DND-41 (cell line): Measurements from ENCODE around the gene REM2.

Experiments
- ATAC-seq: fragments of 200-7000 bp; cut with Tn5 transposase; 3 replicates; pipeline ENCODE4 v1.9.1; 2021; ENCODE audit warnings: low read depth; ENCODE audit not compliant: insufficient read depth
- DNase-seq: peaks from one replicate; pipeline ENCODE4 v3.0.0-alpha.2; 2020
- H2AFZ ChIP-seq: 2 replicates; pipeline ENCODE4 v1.6.0; 2012; ENCODE audit warnings: low read depth, low read length
- H3K27ac ChIP-seq: 2 replicates; pipeline ENCODE4 v1.5.1; 2012; ENCODE audit warnings: low read length, inconsistent platforms
- H3K27me3 ChIP-seq: fragments of 200-600 bp; sonication (generic); 2 replicates; pipeline ENCODE4 v1.6.0; 2012; ENCODE audit warnings: low read length, mild to moderate bottlenecking, inconsistent platforms; ENCODE audit not compliant: insufficient read depth, poor library complexity
- H3K36me3 ChIP-seq: 2 replicates; pipeline ENCODE4 v1.5.1; 2012; ENCODE audit warnings: low read length, inconsistent platforms; ENCODE audit not compliant: insufficient read depth
- H3K4me1 ChIP-seq: 2 replicates; pipeline ENCODE4 v1.5.1; 2012; ENCODE audit warnings: mild to moderate bottlenecking, low read length; ENCODE audit not compliant: insufficient read depth
- H3K4me2 ChIP-seq: 2 replicates; pipeline ENCODE4 v1.6.0; 2012; ENCODE audit warnings: mild to moderate bottlenecking, moderate library complexity, low read length, inconsistent platforms; ENCODE audit not compliant: insufficient read depth
- H3K4me3 ChIP-seq, 2 experiments: fragments of 200-600 bp in 1 of 2; shearing (Covaris generic) in 1 of 2; 2 replicates each; pipeline ENCODE4 v1.5.1; 2012 to 2016; ENCODE audit warnings: inconsistent platforms in 2 of 2, low read length in 2 of 2, mild to moderate bottlenecking in 2 of 2, low read depth in 1 of 2, moderate library complexity in 1 of 2
- H3K79me2 ChIP-seq: 2 replicates; pipeline ENCODE4 v1.6.0; 2012; ENCODE audit warnings: low read length, inconsistent platforms; ENCODE audit not compliant: insufficient read depth
- H3K9ac ChIP-seq: 2 replicates; pipeline ENCODE4 v1.6.0; 2012; ENCODE audit warnings: low read depth, mild to moderate bottlenecking, inconsistent platforms, low read length, moderate library complexity
- H3K9me3 ChIP-seq: 2 replicates; pipeline ENCODE4 v1.5.1; 2012; ENCODE audit warnings: low read length, moderate library complexity, mild to moderate bottlenecking, inconsistent platforms; ENCODE audit not compliant: insufficient read depth, severe bottlenecking
- H4K20me1 ChIP-seq: 2 replicates; pipeline ENCODE4 v1.6.0; 2012; ENCODE audit warnings: low read length; ENCODE audit not compliant: insufficient read depth
- EZH2 ChIP-seq: IDR thresholded peaks from 3 replicates; pipeline ENCODE4 v1.6.1; 2012; ENCODE audit warnings: borderline replicate concordance, low read depth, mild to moderate bottlenecking, moderate library complexity, low read length, inconsistent platforms; ENCODE audit not compliant: severe bottlenecking
- TF ChIP-seq, protein P1 (sequence below): IDR thresholded peaks from 2 replicates; pipeline ENCODE4 v1.5.1; 2012; ENCODE audit warnings: borderline replicate concordance, low read length, moderate library complexity, mild to moderate bottlenecking; ENCODE audit not compliant: poor library complexity, severe bottlenecking; ENCODE audit errors: extremely low read depth

The REM2 gene

DNA sequence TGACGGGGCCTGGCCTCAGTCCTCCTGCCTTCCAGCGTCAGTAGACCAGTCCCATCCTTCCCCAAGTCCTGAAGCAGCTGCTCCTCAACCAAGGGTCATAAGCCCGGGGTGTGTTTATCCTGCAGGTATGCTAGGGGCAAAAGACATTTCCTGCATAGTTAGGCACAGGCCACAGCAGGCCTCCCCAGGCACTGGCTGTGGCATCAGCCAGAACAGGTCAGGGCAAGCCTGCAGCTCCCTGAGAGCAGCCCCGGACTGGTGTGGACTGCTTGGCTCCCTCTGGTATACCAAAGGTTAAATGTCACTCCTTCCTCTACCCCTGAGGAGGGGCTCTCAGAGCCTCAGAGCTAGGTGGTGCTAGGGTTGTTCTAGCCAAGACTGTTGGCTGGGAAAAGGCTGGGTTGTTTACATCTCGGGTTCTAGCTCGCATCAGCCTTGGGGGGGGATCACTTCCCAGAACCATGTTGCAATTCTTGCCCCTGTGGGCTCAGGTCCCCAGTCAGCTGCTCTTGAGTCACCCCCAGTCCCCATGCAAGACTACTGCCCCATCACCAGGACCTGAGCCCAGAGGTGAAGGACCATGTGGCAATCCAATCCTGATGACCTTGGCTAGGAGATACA, 43.8 kb upstream of the REM2 start:
- TF ChIP-seq EZH2: no peak
- TF ChIP-seq, protein P1, sequence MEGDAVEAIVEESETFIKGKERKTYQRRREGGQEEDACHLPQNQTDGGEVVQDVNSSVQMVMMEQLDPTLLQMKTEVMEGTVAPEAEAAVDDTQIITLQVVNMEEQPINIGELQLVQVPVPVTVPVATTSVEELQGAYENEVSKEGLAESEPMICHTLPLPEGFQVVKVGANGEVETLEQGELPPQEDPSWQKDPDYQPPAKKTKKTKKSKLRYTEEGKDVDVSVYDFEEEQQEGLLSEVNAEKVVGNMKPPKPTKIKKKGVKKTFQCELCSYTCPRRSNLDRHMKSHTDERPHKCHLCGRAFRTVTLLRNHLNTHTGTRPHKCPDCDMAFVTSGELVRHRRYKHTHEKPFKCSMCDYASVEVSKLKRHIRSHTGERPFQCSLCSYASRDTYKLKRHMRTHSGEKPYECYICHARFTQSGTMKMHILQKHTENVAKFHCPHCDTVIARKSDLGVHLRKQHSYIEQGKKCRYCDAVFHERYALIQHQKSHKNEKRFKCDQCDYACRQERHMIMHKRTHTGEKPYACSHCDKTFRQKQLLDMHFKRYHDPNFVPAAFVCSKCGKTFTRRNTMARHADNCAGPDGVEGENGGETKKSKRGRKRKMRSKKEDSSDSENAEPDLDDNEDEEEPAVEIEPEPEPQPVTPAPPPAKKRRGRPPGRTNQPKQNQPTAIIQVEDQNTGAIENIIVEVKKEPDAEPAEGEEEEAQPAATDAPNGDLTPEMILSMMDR: no peak
- H3K27me3 ChIP-seq: peaks cover 10% of the 10 kb centered on the region
- no peaks in the 10 kb centered on the region for H4K20me1 ChIP-seq
- no peak overlapping the region for H3K4me2 ChIP-seq
- no peaks in the 10 kb centered on the region for H3K4me1 ChIP-seq
- ATAC-seq (peak; percentile 17; the same call in 2 of the 3 replicates), DNase-seq (no peak)
- no peak overlapping the region for H3K9ac ChIP-seq
- no peaks in the 10 kb centered on the region for H3K9me3 ChIP-seq
- H3K36me3 ChIP-seq: peaks cover 8% of the 10 kb centered on the region
- no peak overlapping the region for H2AFZ ChIP-seq
- H3K4me3 ChIP-seq: no peak overlapping the region
- H3K27ac ChIP-seq: no peak overlapping the region
- no peaks in the 10 kb centered on the region for H3K79me2 ChIP-seq

DNA sequence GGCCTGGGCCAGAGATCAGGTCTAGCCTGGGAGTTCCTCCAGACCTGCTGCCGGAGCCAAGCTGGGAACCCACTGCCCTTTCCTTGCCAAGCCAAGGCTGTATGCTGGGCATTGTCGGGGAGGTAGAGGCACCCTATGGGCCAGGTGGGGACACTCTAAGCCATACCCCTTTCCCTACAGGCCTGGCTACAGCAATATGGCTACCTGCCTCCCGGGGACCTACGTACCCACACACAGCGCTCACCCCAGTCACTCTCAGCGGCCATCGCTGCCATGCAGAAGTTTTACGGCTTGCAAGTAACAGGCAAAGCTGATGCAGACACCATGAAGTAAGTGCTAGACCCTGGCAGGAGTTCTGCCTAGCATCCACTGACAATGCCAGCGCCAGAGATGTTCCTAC, 41.7 kb upstream of the REM2 start:
- no peak for DNase-seq
- Histone ChIP-seq H4K20me1 (no peaks in the 10 kb centered on the region; the same call in 1 of the 2 replicates), H3K36me3 (no peaks in the 10 kb centered on the region), H3K27me3 (peaks cover 13% of the 10 kb centered on the region), H3K4me2 (no peak overlapping the region), H3K9ac (no peak overlapping the region), H2AFZ (no peak overlapping the region), H3K4me3 (no peak overlapping the region), H3K4me1 (no peaks in the 10 kb centered on the region), H3K27ac (no peak overlapping the region), H3K9me3 (no peaks in the 10 kb centered on the region), H3K79me2 (no peaks in the 10 kb centered on the region)
- no peak for ATAC-seq
- TF ChIP-seq, protein P1: no peak
- TF ChIP-seq EZH2: no peak

DNA sequence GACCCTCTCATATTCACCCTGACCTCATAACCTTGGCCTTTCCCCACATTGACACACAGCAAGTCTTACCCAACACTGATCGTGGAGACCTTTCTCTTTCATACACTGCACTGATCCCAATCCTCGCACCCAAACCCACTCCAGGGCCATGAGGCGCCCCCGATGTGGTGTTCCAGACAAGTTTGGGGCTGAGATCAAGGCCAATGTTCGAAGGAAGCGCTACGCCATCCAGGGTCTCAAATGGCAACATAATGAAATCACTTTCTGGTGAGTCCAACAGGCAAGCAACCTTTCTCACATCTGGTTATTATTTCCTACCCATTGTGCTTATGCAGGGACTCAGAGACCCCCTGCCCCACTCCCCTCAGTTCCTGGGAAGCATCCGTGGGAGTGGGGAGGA, 41.3 kb upstream of the REM2 start:
- no peaks in the 10 kb centered on the region for H3K4me1 ChIP-seq
- H3K36me3 ChIP-seq: no peaks in the 10 kb centered on the region
- no peak overlapping the region for H3K27ac ChIP-seq
- peaks cover 13% of the 10 kb centered on the region for H3K27me3 ChIP-seq
- no peak for ATAC-seq
- no peaks in the 10 kb centered on the region for H3K79me2 ChIP-seq
- no peaks in the 10 kb centered on the region; the same call in 1 of the 2 replicates for H4K20me1 ChIP-seq
- TF ChIP-seq EZH2: no peak
- TF ChIP-seq, protein P1: no peak
- DNase-seq: no peak
- H3K9me3 ChIP-seq: no peaks in the 10 kb centered on the region
- H3K9ac ChIP-seq: no peak overlapping the region
- no peak overlapping the region for H2AFZ ChIP-seq
- no peak overlapping the region for H3K4me2 ChIP-seq
- no peak overlapping the region for H3K4me3 ChIP-seq
